ENCODE results near the gene PPA1. TPM values are rescaled to one million over a fixed set of nuclear protein-coding genes. Genes with fewer than 3 reads are reported as not detected.

PPA1 gene
- total RNA-seq, 1 experiment from 2014 or later: 351 TPM

DNA sequence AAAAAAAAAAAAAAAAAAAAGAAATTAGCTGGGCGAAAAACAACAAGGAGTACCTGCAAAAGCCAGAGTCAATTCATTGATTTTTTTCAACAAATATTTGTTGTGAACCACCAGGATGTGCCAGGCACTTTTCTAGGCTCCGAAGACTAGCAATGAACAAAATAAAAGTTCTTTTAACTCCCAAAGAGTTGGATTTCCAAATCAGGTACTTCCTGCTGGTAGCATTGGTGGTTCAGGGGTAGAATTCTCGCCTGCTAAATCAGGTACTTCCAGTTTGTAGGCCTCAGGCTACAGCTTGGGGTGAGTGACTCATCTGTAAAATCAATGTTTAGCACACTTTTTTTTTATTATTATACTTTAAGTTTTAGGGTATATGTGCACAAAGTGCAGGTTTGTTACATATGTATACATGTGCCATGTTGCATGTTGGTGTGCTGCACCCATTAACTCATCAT is 10.9 kb downstream of the PPA1 start:
- TF ChIP-seq, protein P1, sequence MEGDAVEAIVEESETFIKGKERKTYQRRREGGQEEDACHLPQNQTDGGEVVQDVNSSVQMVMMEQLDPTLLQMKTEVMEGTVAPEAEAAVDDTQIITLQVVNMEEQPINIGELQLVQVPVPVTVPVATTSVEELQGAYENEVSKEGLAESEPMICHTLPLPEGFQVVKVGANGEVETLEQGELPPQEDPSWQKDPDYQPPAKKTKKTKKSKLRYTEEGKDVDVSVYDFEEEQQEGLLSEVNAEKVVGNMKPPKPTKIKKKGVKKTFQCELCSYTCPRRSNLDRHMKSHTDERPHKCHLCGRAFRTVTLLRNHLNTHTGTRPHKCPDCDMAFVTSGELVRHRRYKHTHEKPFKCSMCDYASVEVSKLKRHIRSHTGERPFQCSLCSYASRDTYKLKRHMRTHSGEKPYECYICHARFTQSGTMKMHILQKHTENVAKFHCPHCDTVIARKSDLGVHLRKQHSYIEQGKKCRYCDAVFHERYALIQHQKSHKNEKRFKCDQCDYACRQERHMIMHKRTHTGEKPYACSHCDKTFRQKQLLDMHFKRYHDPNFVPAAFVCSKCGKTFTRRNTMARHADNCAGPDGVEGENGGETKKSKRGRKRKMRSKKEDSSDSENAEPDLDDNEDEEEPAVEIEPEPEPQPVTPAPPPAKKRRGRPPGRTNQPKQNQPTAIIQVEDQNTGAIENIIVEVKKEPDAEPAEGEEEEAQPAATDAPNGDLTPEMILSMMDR (conservative IDR thresholded peaks at IDR 0.05; ENCODE audit: low read depth, low read length): no peak
- no peak for TF ChIP-seq EZH2 (IDR thresholded peaks at IDR 0.05; ENCODE audit: borderline replicate concordance, low read depth, low read length, poor library complexity, severe bottlenecking)
- intact Hi-C loops (cut with micrococcal nuclease; ENCODE audit: unreplicated experiment): no loop called here
- Histone ChIP-seq H3K4me3 (ENCODE audit: low read depth, low read length, poor library complexity, severe bottlenecking) (no peak overlapping the region), H3K36me3 (ENCODE audit: insufficient read depth, low read length, poor library complexity, severe bottlenecking) (peaks cover 35% of the 10 kb centered on the region), H3K27ac (ENCODE audit: low read depth, low read length, poor library complexity, severe bottlenecking) (no peak overlapping the region), H3K27me3 (replicated peaks; ENCODE audit: insufficient read depth, low read depth, low read length, poor library complexity) (no peaks in the 10 kb centered on the region), H3K9me3 (ENCODE audit: low read depth, low read length, poor library complexity, severe bottlenecking) (no peaks in the 10 kb centered on the region), H3K4me1 (ENCODE audit: insufficient read depth, low read length, poor library complexity, severe bottlenecking) (peaks cover 6% of the 10 kb centered on the region)
- POLR2A ChIA-PET (ENCODE audit: low non-redundant PET): interaction anchor here (0.6 kb wide), 1 partner anchor 38 kb away, joined by 4 read pairs; no protein-coding TSS in a partner anchor
- CTCF ChIA-PET: interaction anchor here (0.6 to 2.5 kb wide), 7 partner anchors 11 to 167 kb away, joined by 3 to 80 read pairs (median 8); partner anchors contain the start of genes PPA1 and TYSND1
- BruUV-seq (replicated peaks): no TSS peak
- no peak for DNase-seq (ENCODE audit: low spot score)

DNA sequence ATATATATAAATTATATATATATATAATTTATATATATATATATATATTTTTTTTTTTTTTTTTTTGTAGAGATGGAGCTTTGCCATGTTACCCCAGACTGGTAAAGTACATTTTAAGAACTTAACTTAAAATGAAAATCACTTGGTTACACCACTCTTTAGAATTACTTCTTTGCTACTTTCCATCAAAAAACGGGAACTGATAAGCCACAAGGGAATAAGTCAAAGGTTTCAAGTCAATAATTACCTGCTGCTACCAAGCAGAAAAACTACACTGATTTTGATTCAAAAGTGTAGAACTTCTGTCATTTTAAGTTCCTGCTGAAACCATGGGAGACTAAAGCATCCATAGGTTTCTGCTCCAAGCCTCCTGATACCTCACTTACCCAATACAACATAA is 12.2 kb downstream of the PPA1 start:
- Histone ChIP-seq H3K4me1 (ENCODE audit: insufficient read depth, low read length, poor library complexity, severe bottlenecking) (peaks cover 6% of the 10 kb centered on the region), H3K27me3 (replicated peaks; ENCODE audit: insufficient read depth, low read depth, low read length, poor library complexity) (no peaks in the 10 kb centered on the region), H3K27ac (ENCODE audit: low read depth, low read length, poor library complexity, severe bottlenecking) (no peak overlapping the region), H3K9me3 (ENCODE audit: low read depth, low read length, poor library complexity, severe bottlenecking) (no peaks in the 10 kb centered on the region), H3K36me3 (ENCODE audit: insufficient read depth, low read length, poor library complexity, severe bottlenecking) (peaks cover 35% of the 10 kb centered on the region), H3K4me3 (ENCODE audit: low read depth, low read length, poor library complexity, severe bottlenecking) (peak overlapping the region; percentile 5)
- intact Hi-C loops (cut with micrococcal nuclease; ENCODE audit: unreplicated experiment): loop anchor here (1.0 kb wide), 2 partner anchors 143 to 166 kb away; no protein-coding TSS in a partner anchor
- no TSS peak for BruUV-seq (replicated peaks)
- ChIA-PET CTCF (interaction anchor here (0.6 to 2.5 kb wide), 12 partner anchors 11 to 330 kb away, joined by 3 to 80 read pairs (median 4); partner anchors contain the start of genes PPA1 and TYSND1), POLR2A (ENCODE audit: low non-redundant PET) (interaction anchor here (0.6 kb wide), 1 partner anchor 83 kb away, joined by 4 read pairs; no protein-coding TSS in a partner anchor)
- TF ChIP-seq, protein P1 (conservative IDR thresholded peaks at IDR 0.05; ENCODE audit: low read depth, low read length): no peak
- no peak for TF ChIP-seq EZH2 (IDR thresholded peaks at IDR 0.05; ENCODE audit: borderline replicate concordance, low read depth, low read length, poor library complexity, severe bottlenecking)
- peak; percentile 15 for DNase-seq (ENCODE audit: low spot score)

DNA sequence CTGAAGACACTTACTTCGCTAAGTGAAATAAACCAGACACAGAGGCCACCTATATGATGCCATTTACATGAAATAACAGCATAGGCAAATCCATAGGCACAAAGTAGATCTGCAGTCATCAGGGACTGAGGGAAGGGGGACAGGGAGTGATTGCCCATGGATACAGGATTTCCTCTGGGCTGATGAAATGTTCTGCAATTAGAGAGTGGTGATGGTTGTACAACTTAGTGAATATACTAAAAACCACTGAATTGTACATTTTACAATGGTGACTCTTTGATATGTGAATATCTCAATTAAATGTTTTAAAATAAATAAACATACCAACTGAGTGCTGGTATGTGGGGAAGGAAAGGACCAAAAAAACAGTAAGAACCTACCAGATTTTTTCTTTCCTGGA is 20.4 kb downstream of the PPA1 start:
- Histone ChIP-seq H3K4me1 (ENCODE audit: insufficient read depth, low read length, poor library complexity, severe bottlenecking) (no peaks in the 10 kb centered on the region), H3K9me3 (ENCODE audit: low read depth, low read length, poor library complexity, severe bottlenecking) (no peaks in the 10 kb centered on the region), H3K27me3 (replicated peaks; ENCODE audit: insufficient read depth, low read depth, low read length, poor library complexity) (no peaks in the 10 kb centered on the region), H3K36me3 (ENCODE audit: insufficient read depth, low read length, poor library complexity, severe bottlenecking) (peaks cover 91% of the 10 kb centered on the region), H3K27ac (ENCODE audit: low read depth, low read length, poor library complexity, severe bottlenecking) (peak overlapping the region; percentile 54), H3K4me3 (ENCODE audit: low read depth, low read length, poor library complexity, severe bottlenecking) (no peak overlapping the region)
- no peak for DNase-seq (ENCODE audit: low spot score)
- no TSS peak for BruUV-seq (replicated peaks)
- ChIA-PET POLR2A (ENCODE audit: low non-redundant PET) (no interaction called here), CTCF (no interaction called here)
- intact Hi-C loops (cut with micrococcal nuclease; ENCODE audit: unreplicated experiment): loop anchor here (5.0 kb wide), 1 partner anchor 61 kb away; no protein-coding TSS in a partner anchor
- no peak for TF ChIP-seq EZH2 (IDR thresholded peaks at IDR 0.05; ENCODE audit: borderline replicate concordance, low read depth, low read length, poor library complexity, severe bottlenecking)
- TF ChIP-seq, protein P1 (conservative IDR thresholded peaks at IDR 0.05; ENCODE audit: low read depth, low read length): no peak

Data from A673 (cell line).